Panc1 (cell line): ENCODE results near the gene IL3RA. TPM values are rescaled to one million over a fixed set of nuclear protein-coding genes. Genes with fewer than 3 reads are reported as not detected.

Experiments used
- ATAC-seq: fragments of 200-7000 bp; cut with Tn5 transposase; 2 replicates; pipeline ENCODE4 v1.9.1; 2020; ENCODE audit warnings: mild to moderate bottlenecking, moderate library complexity
- BruUV-seq: library from RNA; stranded (reverse); fragments of 400-500 nt; replicated peaks from 2 replicates; lab custom pipeline; 2021; lab: Mats Ljungman, UMichigan
- CTCF ChIA-PET: fragments of 300-600 bp; sonication (Branson Sonifier 250); formaldehyde crosslinking; loops from one replicate; lab custom pipeline; 2022; ENCODE audit warnings: antibody characterized with exemption; lab: Charles Lee
- POLR2A ChIA-PET: fragments of 300-600 bp; sonication (Branson Sonifier 250); formaldehyde crosslinking; loops from one replicate; lab custom pipeline; 2022; ENCODE audit warnings: antibody characterized with exemption; lab: Charles Lee
- DNase-seq: peaks from one replicate; pipeline ENCODE4 v3.0.0-alpha.2; 2010; ENCODE audit warnings: low read depth, low spot score
- H3K27ac ChIP-seq: 2 replicates; pipeline ENCODE4 v1.5.1; 2011; ENCODE audit warnings: mild to moderate bottlenecking, low read length, inconsistent platforms
- H3K27me3 ChIP-seq: fragments of 200-500 bp; sonication (Bioruptor generic); 2 replicates; pipeline ENCODE4 v1.6.0; 2014; ENCODE audit warnings: low read length, inconsistent platforms; ENCODE audit not compliant: control insufficient read depth, insufficient read depth
- H3K36me3 ChIP-seq: fragments of 200-500 bp; sonication (Bioruptor generic); 2 replicates; pipeline ENCODE4 v1.5.1; 2014; ENCODE audit warnings: inconsistent platforms, mild to moderate bottlenecking, low read length, moderate library complexity; ENCODE audit not compliant: control insufficient read depth, insufficient read depth
- H3K4me1 ChIP-seq: 2 replicates; pipeline ENCODE4 v1.5.1; 2011; ENCODE audit warnings: inconsistent platforms, mild to moderate bottlenecking, low read length, moderate library complexity; ENCODE audit not compliant: control insufficient read depth, insufficient read depth
- H3K4me3 ChIP-seq, 2 experiments: 2 replicates each; pipeline ENCODE4 v1.5.1; 2011 to 2012; ENCODE audit warnings: low read depth in 2 of 2, low read length in 2 of 2, mild to moderate bottlenecking in 2 of 2, inconsistent platforms in 1 of 2, moderate library complexity in 1 of 2
- H3K9me3 ChIP-seq: fragments of 200-500 bp; sonication (Bioruptor generic); 2 replicates; pipeline ENCODE4 v1.5.1; 2014; ENCODE audit warnings: low read depth, mild to moderate bottlenecking, inconsistent platforms, low read length, moderate library complexity; ENCODE audit not compliant: control insufficient read depth, insufficient read depth
- CTCF ChIP-seq: fragments of 450-650 bp; IDR thresholded peaks from 2 replicates; pipeline ENCODE4 v1.5.1; 2017; ENCODE audit warnings: mild to moderate bottlenecking
- POLR2AphosphoS5 ChIP-seq: IDR thresholded peaks from 2 replicates; pipeline ENCODE4 v1.6.1; 2012; ENCODE audit warnings: mild to moderate bottlenecking, low read depth, low read length, moderate library complexity
- SIN3A ChIP-seq: IDR thresholded peaks from 2 replicates; pipeline ENCODE4 v1.6.1; 2012; ENCODE audit warnings: low read depth, mild to moderate bottlenecking, low read length, moderate library complexity, borderline replicate concordance; ENCODE audit not compliant: insufficient read depth
- TCF7L2 ChIP-seq: IDR thresholded peaks from 2 replicates; pipeline ENCODE4 v1.6.1; 2011; ENCODE audit warnings: mild to moderate bottlenecking, low read depth, low read length, inconsistent platforms
- in situ Hi-C: cut with HindIII; loops from 2 replicates; pipeline ENCODE4 v1.10.0; 2016; ENCODE audit warnings: low sequenced_read_pairs, low pct_unique_long_range_greater_than_20kb
- intact Hi-C: fragments of 100-400 bp; cut with micrococcal nuclease; formaldehyde crosslinking; loops from one replicate; pipeline ENCODE4 v1.10.0; 2022; ENCODE audit not compliant: unreplicated experiment
- total RNA-seq: library from RNA; stranded (reverse); gene quantifications from one replicate; pipeline ENCODE4 v1.2.1, GENCODE V29; 2021; ENCODE audit not compliant: unreplicated experiment
- TF ChIP-seq, protein P1 (sequence below), 2 experiments: IDR thresholded peaks; 2 replicates each; pipeline ENCODE4 v1.6.1; 2011 to 2012; ENCODE audit warnings: low read depth in 2 of 2, control low read depth in 1 of 2, low read length in 1 of 2, mild to moderate bottlenecking in 1 of 2, moderate library complexity in 1 of 2; ENCODE audit not compliant: insufficient read depth in 1 of 2

IL3RA gene
- total RNA-seq, 1 experiment from 2014 or later, result 0.28 TPM

DNA sequence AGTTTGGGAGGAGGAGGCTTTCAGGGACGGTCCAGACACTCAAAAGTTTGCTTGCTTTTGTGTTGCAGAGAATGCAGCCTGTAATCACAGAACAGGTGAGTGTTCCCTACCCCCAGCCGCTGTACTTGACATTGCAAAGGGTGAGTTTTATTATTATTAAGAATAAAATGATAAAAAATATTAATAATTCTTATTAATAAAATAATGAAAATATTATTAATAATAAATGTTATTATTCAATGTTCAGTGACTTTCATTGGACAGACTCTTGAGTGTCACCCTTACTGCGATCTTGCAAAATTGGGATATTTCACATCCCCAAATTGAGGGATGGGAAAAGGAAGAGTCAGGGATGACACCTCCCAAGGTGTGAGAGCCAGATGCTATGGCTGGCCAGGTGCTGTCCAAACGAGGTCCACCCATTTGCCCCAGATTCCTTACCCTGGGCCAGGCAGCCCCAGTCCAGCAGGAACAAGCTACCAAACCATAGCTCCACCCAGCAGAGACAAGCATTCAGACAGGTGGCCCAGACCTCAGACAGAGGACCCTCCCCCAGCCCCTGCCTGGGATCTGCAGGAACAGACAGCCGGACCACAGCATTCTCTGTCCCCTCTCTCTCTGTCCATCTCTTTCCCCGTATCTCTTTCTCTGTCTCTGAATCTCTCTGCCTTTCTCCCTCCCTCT lies 22.4 kb downstream of the IL3RA start:
- H3K9me3 ChIP-seq, result no peaks in the 10 kb centered on the region
- no peak for TF ChIP-seq TCF7L2
- no peak for TF ChIP-seq POLR2AphosphoS5
- TF ChIP-seq CTCF, result no peak
- TF ChIP-seq SIN3A, result no peak
- TF ChIP-seq, protein P1, sequence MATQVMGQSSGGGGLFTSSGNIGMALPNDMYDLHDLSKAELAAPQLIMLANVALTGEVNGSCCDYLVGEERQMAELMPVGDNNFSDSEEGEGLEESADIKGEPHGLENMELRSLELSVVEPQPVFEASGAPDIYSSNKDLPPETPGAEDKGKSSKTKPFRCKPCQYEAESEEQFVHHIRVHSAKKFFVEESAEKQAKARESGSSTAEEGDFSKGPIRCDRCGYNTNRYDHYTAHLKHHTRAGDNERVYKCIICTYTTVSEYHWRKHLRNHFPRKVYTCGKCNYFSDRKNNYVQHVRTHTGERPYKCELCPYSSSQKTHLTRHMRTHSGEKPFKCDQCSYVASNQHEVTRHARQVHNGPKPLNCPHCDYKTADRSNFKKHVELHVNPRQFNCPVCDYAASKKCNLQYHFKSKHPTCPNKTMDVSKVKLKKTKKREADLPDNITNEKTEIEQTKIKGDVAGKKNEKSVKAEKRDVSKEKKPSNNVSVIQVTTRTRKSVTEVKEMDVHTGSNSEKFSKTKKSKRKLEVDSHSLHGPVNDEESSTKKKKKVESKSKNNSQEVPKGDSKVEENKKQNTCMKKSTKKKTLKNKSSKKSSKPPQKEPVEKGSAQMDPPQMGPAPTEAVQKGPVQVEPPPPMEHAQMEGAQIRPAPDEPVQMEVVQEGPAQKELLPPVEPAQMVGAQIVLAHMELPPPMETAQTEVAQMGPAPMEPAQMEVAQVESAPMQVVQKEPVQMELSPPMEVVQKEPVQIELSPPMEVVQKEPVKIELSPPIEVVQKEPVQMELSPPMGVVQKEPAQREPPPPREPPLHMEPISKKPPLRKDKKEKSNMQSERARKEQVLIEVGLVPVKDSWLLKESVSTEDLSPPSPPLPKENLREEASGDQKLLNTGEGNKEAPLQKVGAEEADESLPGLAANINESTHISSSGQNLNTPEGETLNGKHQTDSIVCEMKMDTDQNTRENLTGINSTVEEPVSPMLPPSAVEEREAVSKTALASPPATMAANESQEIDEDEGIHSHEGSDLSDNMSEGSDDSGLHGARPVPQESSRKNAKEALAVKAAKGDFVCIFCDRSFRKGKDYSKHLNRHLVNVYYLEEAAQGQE (IDR thresholded peaks at IDR 0.05; ENCODE audit: insufficient read depth in 1 of 2, low read depth in 2 of 2, low read length in 1 of 2), result no peak
- no peak overlapping the region for H3K4me3 ChIP-seq
- no peaks in the 10 kb centered on the region for H3K36me3 ChIP-seq
- H3K27me3 ChIP-seq, result no peaks in the 10 kb centered on the region
- intact Hi-C loops, result no loop called here
- ATAC-seq, result no peak
- H3K27ac ChIP-seq, result no peak overlapping the region
- no peaks in the 10 kb centered on the region for H3K4me1 ChIP-seq
- ChIA-PET POLR2A (no interaction called here), CTCF (no interaction called here)
- no peak for DNase-seq
- BruUV-seq, result no TSS peak
- in situ Hi-C loops, result no loop called here

- ChIA-PET POLR2A (no interaction called here), CTCF (no interaction called here)
- H3K27me3 ChIP-seq, result no peaks in the 10 kb centered on the region
- H3K4me3 ChIP-seq, result no peak overlapping the region
- ATAC-seq (no peak), DNase-seq (no peak)
- TF ChIP-seq TCF7L2 (no peak), POLR2AphosphoS5 (no peak), CTCF (no peak), SIN3A (no peak)
- TF ChIP-seq, protein P1 (IDR thresholded peaks at IDR 0.05; ENCODE audit: insufficient read depth in 1 of 2, low read depth in 2 of 2, low read length in 1 of 2), result no peak
- no peak overlapping the region for H3K27ac ChIP-seq
- in situ Hi-C loops, result no loop called here
- BruUV-seq, result no TSS peak
- no peaks in the 10 kb centered on the region for H3K4me1 ChIP-seq
- H3K36me3 ChIP-seq, result no peaks in the 10 kb centered on the region
- intact Hi-C loops, result no loop called here
- H3K9me3 ChIP-seq, result no peaks in the 10 kb centered on the region
Measured at GRCh38 chrX:1359477-1359873, 22.9 kb downstream of the IL3RA start.
